Right forelimb (tissue), 1 donor: ENCODE results near the gene GPR37L1.
"Not testable (repeated sequence)": the region's sequence is repeated elsewhere in the genome, so short reads cannot be mapped to it uniquely, and the experiment has no call there.

Experiments
- DNase-seq: peaks from one replicate; pipeline ENCODE4 v3.0.0-alpha.2; 2018

Gene GPR37L1

GRCh38 chr1:202171292-202172014 lies 48.7 kb downstream of the GPR37L1 start:
- no peak for DNase-seq

DNA sequence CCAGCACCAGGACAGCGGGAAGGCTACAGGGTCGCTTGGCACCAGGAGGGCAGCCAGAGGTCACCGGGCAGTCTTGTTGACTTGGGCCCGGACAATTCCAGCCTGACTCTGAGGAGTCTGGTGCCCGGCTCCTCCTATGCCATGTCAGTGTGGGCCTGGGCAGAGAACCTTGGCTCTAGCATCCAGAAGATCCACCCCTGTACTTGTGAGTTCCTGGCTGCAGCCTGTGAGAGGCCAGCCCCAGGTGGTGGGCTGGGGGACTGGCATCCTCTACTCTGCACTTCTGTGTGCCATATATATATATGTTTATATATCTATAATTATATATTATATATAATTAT lies 49.3 kb downstream of the GPR37L1 start:
- no peak for DNase-seq

DNA sequence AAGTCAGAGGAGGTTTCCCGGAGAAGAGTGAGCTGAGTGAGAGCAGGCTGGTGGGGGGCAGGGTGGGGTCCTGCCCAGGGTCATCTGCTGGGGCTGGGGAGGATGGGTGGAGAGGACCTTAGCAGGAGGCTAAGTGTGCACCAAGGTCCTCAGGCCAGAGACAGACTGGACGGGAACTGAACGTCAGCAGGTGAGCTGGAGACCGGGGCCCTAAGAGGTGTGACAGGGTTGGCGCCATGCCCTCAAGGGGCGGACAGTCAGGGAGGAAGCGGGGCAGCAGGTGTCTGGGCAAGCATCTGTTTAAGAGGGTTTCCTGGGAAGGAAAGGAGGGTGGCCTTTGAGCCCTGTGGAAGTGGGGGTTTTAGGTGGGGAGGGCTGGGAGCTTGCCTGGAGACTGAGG lies 51.3 kb downstream of the GPR37L1 start:
- DNase-seq = no peak

DNA sequence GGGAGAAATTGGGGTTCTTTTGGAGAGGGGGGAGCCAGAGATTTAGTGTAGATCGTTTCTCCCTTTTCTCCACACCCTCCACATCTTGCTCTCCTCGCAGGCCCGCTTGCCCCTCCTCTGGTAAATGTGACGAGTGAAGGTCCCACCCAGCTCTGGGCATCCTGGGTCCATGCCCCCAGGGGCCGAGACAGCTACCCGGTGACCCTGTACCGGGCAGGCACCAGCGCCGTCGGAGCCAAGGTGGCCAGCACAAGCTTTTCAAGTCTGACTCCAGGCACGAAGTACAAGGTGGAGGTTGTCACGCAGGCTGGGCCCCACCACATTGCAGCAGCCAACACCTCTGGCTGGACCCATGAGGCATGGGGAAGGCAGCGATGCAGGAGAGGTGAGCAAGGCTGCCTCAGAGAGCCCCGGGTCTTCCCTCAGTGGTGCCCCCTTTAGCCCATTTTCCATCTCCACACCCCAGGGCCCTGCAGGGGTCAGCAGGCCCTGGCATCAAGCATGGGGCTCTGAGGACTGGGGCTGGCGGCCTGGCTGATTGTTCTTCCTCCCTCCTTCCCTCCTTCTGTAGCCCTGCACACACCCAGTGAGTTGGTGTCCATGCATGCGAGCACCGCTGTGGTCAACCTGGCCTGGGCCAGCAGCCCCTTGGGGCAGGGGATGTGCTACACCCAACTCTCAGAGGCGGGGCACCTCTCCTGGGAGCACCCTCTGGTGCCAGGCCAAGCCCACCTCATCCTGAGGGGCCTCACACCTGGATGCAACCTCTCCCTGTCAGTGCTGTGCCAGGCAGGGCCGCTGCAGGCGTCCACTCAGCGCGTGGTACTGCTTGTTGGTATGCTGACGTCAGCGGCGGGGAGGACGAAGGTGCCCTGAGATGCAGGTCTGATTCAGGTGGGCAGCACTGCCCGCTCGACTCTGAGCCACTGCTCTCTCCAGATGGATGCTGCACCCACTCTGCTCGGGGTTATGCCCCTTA lies 54.5 kb downstream of the GPR37L1 start:
- DNase-seq = no peak

GRCh38 chr1:202179828-202180750 lies 57.4 kb downstream of the GPR37L1 start:
- no peak for DNase-seq

DNA sequence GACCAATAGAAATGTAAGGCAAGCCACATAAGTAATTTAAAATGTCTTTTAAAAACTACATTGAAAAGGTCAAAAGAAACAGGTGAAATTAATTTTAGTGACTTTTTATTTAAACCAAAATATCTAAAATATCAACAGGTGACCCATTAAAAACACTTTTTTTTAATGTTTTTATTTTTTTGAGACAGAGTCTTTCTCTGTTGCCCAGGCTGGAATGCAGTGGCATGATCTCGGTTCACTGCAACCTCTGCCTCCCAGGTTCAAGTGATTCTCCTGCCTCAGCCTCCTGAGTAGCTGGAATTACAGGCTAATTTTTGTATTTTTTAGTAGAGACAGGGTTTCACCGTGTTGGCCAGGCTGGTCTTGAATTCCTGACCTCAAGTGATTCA lies 58.0 kb downstream of the GPR37L1 start:
- not testable (repeated sequence) for DNase-seq

GRCh38 chr1:202181586-202181985 lies 58.9 kb downstream of the GPR37L1 start:
- no peak for DNase-seq

DNA sequence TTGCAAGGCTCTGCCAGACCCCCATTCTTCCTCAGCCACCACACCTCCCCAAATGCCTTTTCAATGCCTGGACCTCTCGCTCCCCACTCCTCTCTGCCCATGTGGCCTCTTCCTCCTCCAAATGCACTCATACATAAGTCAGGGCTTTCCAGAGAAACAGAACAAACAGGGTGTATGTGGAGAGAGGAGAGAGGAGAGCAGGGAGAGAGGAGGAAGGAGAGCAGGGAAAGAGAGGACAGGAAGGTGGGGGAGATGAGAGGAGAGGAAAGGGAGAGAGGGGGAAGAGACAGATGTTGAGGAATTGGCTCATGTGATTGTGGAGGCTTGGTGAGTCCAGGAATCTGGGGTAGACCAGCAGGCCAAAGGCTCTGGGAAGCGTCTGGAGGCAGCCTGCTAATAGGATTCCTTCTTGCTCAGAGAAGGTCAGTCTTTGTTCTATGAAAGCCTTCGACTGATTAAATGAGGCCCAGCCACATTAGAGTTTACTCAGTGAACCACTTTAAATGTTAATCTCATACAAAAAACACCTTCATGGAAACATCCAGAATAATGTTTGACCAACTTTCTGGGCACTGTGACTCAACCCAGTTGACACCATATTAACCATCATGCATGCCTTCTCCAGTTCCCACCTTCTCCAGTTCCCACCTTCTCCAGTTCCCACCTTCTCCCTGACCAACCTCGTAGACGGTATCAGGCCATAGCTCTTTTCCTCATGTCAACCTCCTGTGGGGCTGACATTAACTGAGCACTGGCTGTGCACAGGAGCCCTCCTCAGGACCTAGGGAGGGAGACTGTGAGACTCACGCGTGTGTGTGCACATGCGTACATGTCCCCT lies 59.5 kb downstream of the GPR37L1 start:
- DNase-seq = no peak
